GM21786 (cell line): ENCODE results near the gene LSMEM2.
"Not testable (repeated sequence)": the region's sequence is repeated elsewhere in the genome, so short reads cannot be mapped to it uniquely, and the experiment has no call there.

Experiments used
- ATAC-seq: cut with Tn5 transposase; IDR thresholded peaks from one replicate; pipeline ENCODE4 v1.9.1; 2021; ENCODE audit not compliant: unreplicated experiment

LSMEM2 gene

GRCh38 chr3:50245831-50246516, 32.9 kb upstream of the LSMEM2 start:
- ATAC-seq: peak; percentile 62

DNA sequence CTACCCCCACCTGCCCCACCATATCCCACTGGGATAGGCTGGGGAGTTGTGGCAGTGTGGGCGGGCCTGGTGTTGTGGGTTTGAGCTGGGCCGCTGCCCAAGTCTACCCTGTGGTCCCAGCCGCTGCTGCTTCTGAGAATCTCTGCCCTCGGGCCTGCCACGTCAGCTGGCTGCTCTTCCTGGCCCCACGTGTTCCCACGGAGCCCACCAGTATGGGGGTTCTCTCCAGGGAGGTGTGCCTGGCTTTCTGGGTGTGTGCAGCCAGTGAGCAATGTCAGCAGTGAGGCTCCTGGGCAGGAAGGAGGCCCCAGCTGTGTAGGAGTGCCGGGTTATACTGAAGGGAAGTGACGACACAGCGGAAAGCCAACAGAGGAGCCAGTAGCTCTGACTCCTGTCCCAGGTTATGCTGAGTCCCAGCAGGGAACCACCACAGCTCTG, 32.4 kb upstream of the LSMEM2 start:
- ATAC-seq: peak; percentile 47

- ATAC-seq: no peak
Observed at GRCh38 chr3:50248387-50248786, 30.5 kb upstream of the LSMEM2 start.

- no peak for ATAC-seq
Observed at GRCh38 chr3:50249457-50249856, 29.4 kb upstream of the LSMEM2 start.

DNA sequence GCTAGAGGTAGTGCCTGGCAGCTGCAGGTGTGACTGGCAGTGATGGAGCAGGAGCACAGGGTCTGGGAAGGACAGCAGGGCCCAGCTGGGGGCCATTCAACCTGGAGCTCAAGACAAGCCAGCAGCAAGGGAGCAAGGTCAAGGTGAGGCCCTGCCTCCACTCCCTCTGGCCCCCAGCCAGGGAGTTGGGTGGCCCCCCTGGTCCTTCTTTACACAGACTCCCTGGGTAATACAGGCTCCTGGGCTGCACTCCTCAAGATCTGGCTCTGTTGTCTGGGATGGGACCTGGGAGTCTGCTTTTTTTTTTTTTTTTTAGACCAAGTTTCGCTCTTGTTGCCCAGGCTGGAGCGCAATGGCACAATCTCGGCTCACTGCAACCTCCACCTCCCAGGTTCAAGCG, 28.4 kb upstream of the LSMEM2 start:
- no peak for ATAC-seq

GRCh38 chr3:50251220-50251619, 27.7 kb upstream of the LSMEM2 start:
- no peak for ATAC-seq

DNA sequence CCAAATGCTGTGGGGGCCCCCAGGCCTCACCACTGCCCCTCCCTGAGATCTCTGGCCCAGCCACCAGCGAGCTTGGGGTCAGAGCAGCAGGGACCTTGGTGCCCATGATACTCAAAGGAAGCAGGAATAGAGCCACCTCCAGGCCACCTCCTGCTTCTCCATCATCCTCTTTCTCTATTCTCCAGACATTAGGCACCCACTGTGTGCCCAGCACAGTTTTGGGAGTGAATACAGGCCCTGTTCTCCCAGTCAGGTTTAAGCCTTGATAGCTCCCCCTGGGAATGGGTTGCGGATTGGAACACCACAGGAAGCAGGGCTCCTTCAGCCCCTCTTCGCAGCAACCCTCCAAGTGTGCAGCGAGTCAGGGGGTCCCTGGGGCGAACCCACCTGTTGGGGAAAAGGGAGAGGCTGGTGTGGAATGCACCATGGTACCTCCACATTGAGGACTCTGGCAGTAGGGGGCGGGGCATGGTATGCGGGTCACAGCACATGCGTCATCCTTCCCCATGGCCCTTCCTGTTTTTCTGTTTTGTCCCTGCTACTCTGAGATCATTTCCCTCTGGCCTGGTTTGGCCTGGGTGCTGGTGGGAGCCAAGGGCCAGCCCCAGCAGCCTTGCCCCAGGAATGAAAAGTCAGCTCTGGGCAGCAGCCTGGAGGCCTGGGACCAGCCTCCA, 24.2 kb upstream of the LSMEM2 start:
- no peak for ATAC-seq

DNA sequence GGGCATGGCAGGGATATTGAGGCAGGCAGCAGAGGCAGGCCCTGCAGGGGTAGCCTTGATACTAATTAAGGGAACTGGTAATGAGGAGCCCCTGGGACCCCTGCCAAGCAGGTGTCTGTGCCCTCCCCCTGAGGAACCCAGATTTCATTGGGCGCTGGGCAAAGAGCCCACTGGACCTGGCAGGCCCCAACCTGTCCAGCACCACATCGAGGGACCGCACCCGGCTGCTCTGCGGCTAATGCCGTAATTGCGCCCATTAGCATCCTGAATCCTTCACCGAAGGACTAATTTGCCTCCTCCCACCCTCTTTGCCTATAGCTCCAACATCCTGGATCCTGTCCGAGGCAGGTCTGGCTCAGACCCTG, 23.7 kb upstream of the LSMEM2 start:
- no peak for ATAC-seq

DNA sequence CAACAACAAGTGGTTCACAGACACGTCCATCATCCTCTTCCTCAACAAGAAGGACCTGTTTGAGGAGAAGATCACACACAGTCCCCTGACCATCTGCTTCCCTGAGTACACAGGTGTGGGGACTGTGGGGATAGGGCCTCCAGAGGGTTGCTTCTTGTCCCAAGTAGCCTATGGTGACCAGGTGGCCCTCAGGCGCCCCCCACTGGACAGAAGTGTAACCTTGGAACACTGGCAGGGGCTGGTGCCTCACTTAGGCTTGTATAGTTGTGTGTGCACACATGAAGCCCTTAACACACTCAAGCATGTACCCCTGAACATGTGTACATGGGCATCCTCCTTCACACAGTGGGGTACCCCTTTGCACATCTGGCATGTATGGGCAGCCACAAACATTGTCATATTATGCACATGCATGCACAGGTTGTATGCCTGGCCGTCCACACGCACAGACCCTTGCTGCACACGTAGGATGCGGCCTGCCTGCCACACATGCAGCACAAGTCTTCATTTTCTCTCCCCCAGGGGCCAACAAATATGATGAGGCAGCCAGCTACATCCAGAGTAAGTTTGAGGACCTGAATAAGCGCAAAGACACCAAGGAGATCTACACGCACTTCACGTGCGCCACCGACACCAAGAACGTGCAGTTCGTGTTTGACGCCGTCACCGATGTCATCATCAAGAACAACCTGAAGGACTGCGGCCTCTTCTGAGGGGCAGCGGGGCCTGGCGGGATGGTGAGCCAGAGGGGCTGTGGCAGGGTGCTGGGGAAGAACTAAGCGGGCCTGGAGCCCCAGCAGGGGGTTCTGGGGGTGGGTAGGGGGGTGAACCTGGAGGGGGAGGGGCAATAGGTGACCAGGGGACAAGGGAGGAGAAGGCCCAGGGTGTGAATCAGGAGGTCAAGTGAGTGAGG, 21.7 kb upstream of the LSMEM2 start:
- no peak for ATAC-seq

GRCh38 chr3:50258029-50258680, 20.7 kb upstream of the LSMEM2 start:
- no peak for ATAC-seq

DNA sequence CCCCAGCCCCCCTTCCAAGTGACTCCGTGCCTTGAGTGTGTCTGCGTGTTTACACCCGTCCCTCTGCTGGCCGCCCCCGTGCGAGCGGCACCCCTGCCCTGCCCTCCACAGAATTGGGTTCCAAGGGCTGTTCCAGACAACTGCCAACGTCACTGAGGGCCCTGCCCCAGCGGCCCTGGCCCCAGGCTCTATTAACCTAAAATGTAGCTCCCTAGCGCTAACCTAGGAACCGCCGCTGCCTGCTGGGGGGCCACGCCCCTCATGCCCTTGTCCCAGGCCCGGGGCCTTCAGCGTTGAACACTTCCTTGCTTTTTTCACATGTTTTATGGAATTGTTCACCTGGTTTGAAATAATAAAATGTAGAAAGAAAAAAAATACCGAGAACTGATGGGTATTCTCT, 19.9 kb upstream of the LSMEM2 start:
- no peak for ATAC-seq

- ATAC-seq: peak; percentile 16
Observed at GRCh38 chr3:50259432-50260026, 19.4 kb upstream of the LSMEM2 start.

- peak; percentile 88 for ATAC-seq
Observed at GRCh38 chr3:50260027-50260941, 18.6 kb upstream of the LSMEM2 start.

DNA sequence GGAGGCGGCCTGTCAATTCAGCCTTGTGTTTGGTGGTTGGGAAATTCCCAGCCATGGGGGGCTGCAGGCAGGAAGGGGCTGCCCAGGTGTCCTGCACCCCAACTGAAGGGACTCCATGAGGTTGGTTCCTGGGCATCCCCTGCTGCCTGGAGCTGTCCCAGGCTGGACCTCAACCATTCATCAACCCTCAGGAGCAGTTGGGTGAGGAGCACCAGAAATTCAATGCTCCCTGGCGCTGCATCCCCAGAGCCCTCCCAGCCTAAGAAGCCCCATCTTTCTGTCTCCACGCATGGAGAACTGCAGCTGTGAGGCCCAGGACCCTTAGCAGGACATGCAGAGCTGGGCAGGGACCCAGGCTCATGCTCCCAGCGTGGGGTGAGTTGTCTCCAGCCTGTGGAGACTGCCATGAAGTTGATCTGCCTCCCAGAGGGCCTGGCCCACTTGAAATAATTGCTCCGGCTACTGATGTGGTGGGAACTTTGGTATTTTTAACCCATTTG, 17.9 kb upstream of the LSMEM2 start:
- no peak for ATAC-seq

DNA sequence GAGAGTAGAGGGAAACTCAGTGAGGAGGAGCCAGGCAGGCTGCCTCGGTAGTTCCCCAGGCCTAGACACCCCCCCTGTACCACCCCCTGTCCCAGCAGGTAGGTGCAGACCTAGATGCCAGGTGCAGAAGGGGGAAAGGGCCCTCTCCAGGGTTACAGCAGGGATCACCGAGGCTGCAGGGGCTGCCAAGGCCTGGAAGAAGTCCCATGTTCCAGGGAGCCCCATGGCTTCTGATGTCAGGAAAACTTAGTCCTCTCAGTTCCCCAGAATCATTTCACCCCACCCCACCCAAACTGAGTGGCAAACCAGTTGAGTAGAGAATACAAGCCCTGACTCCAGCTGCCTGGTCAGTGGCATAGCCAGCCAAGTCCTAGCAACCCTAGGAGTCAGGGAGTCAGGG, 17.4 kb upstream of the LSMEM2 start:
- no peak for ATAC-seq

GRCh38 chr3:50262200-50262599, 16.7 kb upstream of the LSMEM2 start:
- ATAC-seq: not testable (repeated sequence)

GRCh38 chr3:50262778-50263177, 16.1 kb upstream of the LSMEM2 start:
- ATAC-seq: no peak

- ATAC-seq: no peak
Observed at GRCh38 chr3:50263478-50264382, 15.2 kb upstream of the LSMEM2 start.
